WTC11 (cell line): ENCODE data around the gene PLEKHN1. TPM values are rescaled to one million over a fixed set of nuclear protein-coding genes. Genes with fewer than 3 reads are reported as not detected.

Source experiments
- ATAC-seq: fragments of 200-7000 bp; cut with Tn5 transposase; 2 replicates; pipeline ENCODE4 v1.10.0; 2021; ENCODE audit warnings: mild to moderate bottlenecking, moderate library complexity
- CTCF ChIA-PET: fragments of 300-600 bp; sonication (Branson Sonifier 250); formaldehyde crosslinking; loops from one replicate; lab custom pipeline; 2021; ENCODE audit warnings: antibody characterized with exemption; lab: Charles Lee
- POLR2A ChIA-PET: fragments of 350-600 bp; sonication (Branson Sonifier 250); formaldehyde crosslinking; loops from one replicate; lab custom pipeline; 2021; ENCODE audit warnings: antibody characterized with exemption; lab: Charles Lee
- DNase-seq: peaks from one replicate; pipeline ENCODE4 v3.0.0; 2021; ENCODE audit warnings: low spot score
- H3K27ac Mint-ChIP-seq: 2 replicates; pipeline ENCODE4 v1.8.0; 2021; ENCODE audit warnings: mixed read lengths
- H3K27me3 Mint-ChIP-seq: 2 replicates; pipeline ENCODE4 v1.8.0; 2021; ENCODE audit warnings: low read depth, mild to moderate bottlenecking, moderate library complexity, mixed read lengths
- H3K36me3 Mint-ChIP-seq: 2 replicates; pipeline ENCODE4 v1.8.0; 2021; ENCODE audit warnings: mixed read lengths
- H3K4me1 Mint-ChIP-seq: 2 replicates; pipeline ENCODE4 v1.8.0; 2022; ENCODE audit warnings: mixed read lengths
- H3K4me3 Mint-ChIP-seq: 2 replicates; pipeline ENCODE4 v1.8.0; 2021; ENCODE audit warnings: mild to moderate bottlenecking, moderate library complexity, mixed read lengths
- H3K9me3 Mint-ChIP-seq: 2 replicates; pipeline ENCODE4 v1.8.0; 2021; ENCODE audit warnings: mixed read lengths
- ATF6 ChIP-seq: sonication (generic); formaldehyde crosslinking; IDR thresholded peaks from 2 replicates; pipeline ENCODE4 v1.8.1; 2023; ENCODE audit warnings: mild to moderate bottlenecking, missing genetic modification reagents
- CREM ChIP-seq: sonication (generic); formaldehyde crosslinking; IDR thresholded peaks from 2 replicates; pipeline ENCODE4 v1.8.1; 2022; ENCODE audit warnings: mild to moderate bottlenecking, missing genetic modification reagents, moderate library complexity
- CTCF ChIP-seq: fragments of 200-600 bp; IDR thresholded peaks from 2 replicates; pipeline ENCODE4 v1.8.0; 2022; ENCODE audit warnings: antibody characterized with exemption
- ETV6 ChIP-seq: sonication (generic); formaldehyde crosslinking; IDR thresholded peaks from 2 replicates; pipeline ENCODE4 v1.8.1; 2022; ENCODE audit warnings: mild to moderate bottlenecking, missing genetic modification reagents
- FOXJ3 ChIP-seq: sonication (generic); formaldehyde crosslinking; IDR thresholded peaks from 2 replicates; pipeline ENCODE4 v1.9.0; 2021; ENCODE audit warnings: missing genetic modification reagents, mild to moderate bottlenecking, borderline replicate concordance
- GRHL2 ChIP-seq: fragments of 250-450 bp; sonication (Bioruptor Pico); IDR thresholded peaks from 2 replicates; pipeline ENCODE4 v1.8.0; 2022; ENCODE audit warnings: mild to moderate bottlenecking, moderate library complexity; ENCODE audit not compliant: insufficient replicate concordance, severe bottlenecking
- HMGA2 ChIP-seq: fragments of 250-450 bp; sonication (Bioruptor Pico); IDR thresholded peaks from 2 replicates; pipeline ENCODE4 v1.4.0; 2021; ENCODE audit warnings: mild to moderate bottlenecking, moderate library complexity
- JUN ChIP-seq: sonication (generic); formaldehyde crosslinking; IDR thresholded peaks from 2 replicates; pipeline ENCODE4 v1.8.0; 2023; ENCODE audit warnings: mild to moderate bottlenecking, missing genetic modification reagents
- MYBL2 ChIP-seq: sonication (generic); formaldehyde crosslinking; IDR thresholded peaks from 2 replicates; pipeline ENCODE4 v1.8.1; 2023; ENCODE audit warnings: mild to moderate bottlenecking, moderate library complexity, missing genetic modification reagents
- NFATC4 ChIP-seq: fragments of 250-450 bp; sonication (Bioruptor Pico); IDR thresholded peaks from 2 replicates; pipeline ENCODE4 v1.9.0; 2021; ENCODE audit warnings: mild to moderate bottlenecking
- NR2C2 ChIP-seq: sonication (generic); formaldehyde crosslinking; IDR thresholded peaks from 2 replicates; pipeline ENCODE4 v1.8.0; 2022; ENCODE audit warnings: mild to moderate bottlenecking, missing genetic modification reagents
- PRDM15 ChIP-seq: sonication (generic); formaldehyde crosslinking; IDR thresholded peaks from 2 replicates; pipeline ENCODE4 v1.8.0; 2022; ENCODE audit warnings: missing genetic modification reagents
- TP53 ChIP-seq: sonication (generic); formaldehyde crosslinking; IDR thresholded peaks from 2 replicates; pipeline ENCODE4 v1.8.1; 2023; ENCODE audit warnings: mild to moderate bottlenecking, missing genetic modification reagents
- USF2 ChIP-seq: sonication (generic); formaldehyde crosslinking; IDR thresholded peaks from 2 replicates; pipeline ENCODE4 v1.8.1; 2023; ENCODE audit warnings: mild to moderate bottlenecking, missing genetic modification reagents, moderate library complexity
- ZBTB21 ChIP-seq: sonication (generic); formaldehyde crosslinking; IDR thresholded peaks from 2 replicates; pipeline ENCODE4 v1.8.1; 2023; ENCODE audit warnings: mild to moderate bottlenecking, missing genetic modification reagents, borderline replicate concordance
- ZMAT4 ChIP-seq: fragments of 250-450 bp; sonication (Bioruptor Pico); IDR thresholded peaks from 2 replicates; pipeline ENCODE4 v1.9.0; 2021; ENCODE audit warnings: mild to moderate bottlenecking
- ZNF281 ChIP-seq: sonication (generic); formaldehyde crosslinking; IDR thresholded peaks from 2 replicates; pipeline ENCODE4 v1.8.0; 2023; ENCODE audit warnings: mild to moderate bottlenecking, missing genetic modification reagents
- ZNF416 ChIP-seq: fragments of 250-450 bp; sonication (Bioruptor Pico); IDR thresholded peaks from 2 replicates; pipeline ENCODE4 v1.9.0; 2021; ENCODE audit warnings: mild to moderate bottlenecking, inconsistent platforms
- ZNF423 ChIP-seq: fragments of 250-450 bp; sonication (Bioruptor Pico); IDR thresholded peaks from 2 replicates; pipeline ENCODE4 v2.1.2; 2022; ENCODE audit warnings: mild to moderate bottlenecking, moderate library complexity
- total RNA-seq: library from RNA; stranded (reverse); gene quantifications from 3 replicates; pipeline ENCODE4 v1.2.3, GENCODE V29; 2021

PLEKHN1 gene
- total RNA-seq, 1 experiment from 2014 or later, result 3.4 TPM

GRCh38 chr1:997993-998744, 31.9 kb downstream of the PLEKHN1 start (continued):
- TF ChIP-seq GRHL2 (CRISPR knock-in tag) (no peak), ZNF281 (CRISPR knock-in tag) (peak; percentile 40; the same call in 1 of the 2 replicates), ATF6 (CRISPR knock-in tag) (no peak), ZNF416 (CRISPR knock-in tag) (no peak), ZBTB21 (CRISPR knock-in tag) (no peak), ETV6 (no peak), PRDM15 (CRISPR knock-in tag) (no peak), NFATC4 (CRISPR knock-in tag) (no peak), ZMAT4 (CRISPR knock-in tag) (no peak), FOXJ3 (CRISPR knock-in tag) (no peak), CREM (CRISPR knock-in tag) (no peak), CTCF (no peak), USF2 (CRISPR knock-in tag) (0 out of 2 replicates have a peak, but pooled peaks have one; percentile 7)
- TF ChIP-seq, all 79 proteins: peak for 6

GRCh38 chr1:998745-998994, 32.4 kb downstream of the PLEKHN1 start:
- CTCF ChIA-PET, result interaction anchor here (0.6 to 3.7 kb wide), 7 partner anchors 15 to 117 kb away, joined by 3 to 23 read pairs (median 5); partner anchors contain the start of genes C1orf159, ISG15 and PERM1
- DNase-seq (no peak), ATAC-seq (no peak)
- Mint-ChIP-seq H3K36me3 (no peaks in the 10 kb centered on the region), H3K27ac (no peak overlapping the region), H3K9me3 (no peaks in the 10 kb centered on the region), H3K4me3 (peak overlapping the region; percentile 53), H3K4me1 (peaks cover 5% of the 10 kb centered on the region), H3K27me3 (peaks cover 77% of the 10 kb centered on the region)
- POLR2A ChIA-PET, result interaction anchor here (1.6 kb wide), 1 partner anchor 42 kb away, joined by 3 read pairs; no protein-coding TSS in a partner anchor
- no peak for TF ChIP-seq JUN (CRISPR knock-in tag)
- TF ChIP-seq ZNF423 (CRISPR knock-in tag), result no peak
- TF ChIP-seq NR2C2 (CRISPR knock-in tag), result no peak
- no peak for TF ChIP-seq ZNF416 (CRISPR knock-in tag)
- TF ChIP-seq MYBL2 (CRISPR knock-in tag), result no peak
- TF ChIP-seq TP53 (CRISPR knock-in tag), result no peak
- TF ChIP-seq ZNF281 (CRISPR knock-in tag), result no peak
- TF ChIP-seq ATF6 (CRISPR knock-in tag), result no peak
- TF ChIP-seq HMGA2 (CRISPR knock-in tag), result no peak
- TF ChIP-seq NFATC4 (CRISPR knock-in tag), result no peak
